ENCODE data around the gene POU5F2. TPM values are rescaled to one million over a fixed set of nuclear protein-coding genes. Genes with fewer than 3 reads are reported as not detected.

Gene POU5F2
- total and polyA plus RNA-seq, 2 of the 8 experiments (the other 6 are each of a cell fraction or from before 2014, with no cell fraction given): 0.06 to 0.08 TPM

GRCh38 chr5:93722588-93722987 lies 18.8 kb downstream of the POU5F2 start:
- no peak overlapping the region for H4K8ac ChIP-seq (ENCODE audit: extremely low read depth, insufficient read depth, low read length)
- CTCF ChIA-PET (ENCODE audit: partially characterized antibody): interaction anchor here (0.7 to 3.1 kb wide), 4 partner anchors 8 to 126 kb away, joined by 3 to 11 read pairs (median 4); partner anchors contain the start of gene POU5F2

More at GRCh38 chr5:93722588-93722987, 18.8 kb downstream of the POU5F2 start:
- Histone ChIP-seq H3K23ac (ENCODE audit: insufficient read length) (no peak overlapping the region), H3K9ac (replicated peaks in 1 of 4; ENCODE audit: extremely low read depth in 1 of 4, low read depth in 3 of 4, low read length in 3 of 4) (no peak overlapping the region), H3K9me3 (ENCODE audit: insufficient read depth in 2 of 2, low read depth in 1 of 2, low read length in 1 of 2) (no peaks in the 10 kb centered on the region), H2BK12ac (ENCODE audit: low read depth, low read length) (no peak overlapping the region), H3K79me2 (ENCODE audit: control insufficient read depth in 1 of 2, insufficient read depth in 2 of 2, low read length in 2 of 2) (no peaks in the 10 kb centered on the region), H3K36me3 (ENCODE audit: control insufficient read depth in 2 of 4, insufficient read depth in 4 of 4, low read length in 3 of 4) (no peaks in the 10 kb centered on the region), H3K4me2 (ENCODE audit: insufficient read depth in 1 of 2, low read depth in 2 of 2, low read length in 2 of 2) (no peak overlapping the region), H4K20me1 (replicated peaks in 1 of 2; ENCODE audit: control insufficient read depth in 1 of 2, insufficient read depth in 2 of 2, low read length in 2 of 2) (no peaks in the 10 kb centered on the region), H3K79me1 (ENCODE audit: low read depth, low read length) (no peaks in the 10 kb centered on the region), H4K5ac (ENCODE audit: insufficient read length, low read depth, low read length) (no peak overlapping the region), H2AK5ac (ENCODE audit: low read depth, low read length) (no peak overlapping the region), H4K91ac (replicated peaks; ENCODE audit: insufficient read length, low read length) (no peak overlapping the region), H2BK120ac (replicated peaks; ENCODE audit: low read depth, low read length) (no peak overlapping the region), H2BK20ac (ENCODE audit: low read length) (no peak overlapping the region), H2BK5ac (ENCODE audit: low read depth, low read length) (no peak overlapping the region), H3K4me3 (ENCODE audit: extremely low read depth in 1 of 4, insufficient read depth in 2 of 4, low read depth in 3 of 4, low read length in 4 of 4) (no peak overlapping the region), H3K27ac (ENCODE audit: low read depth, low read length) (no peak overlapping the region), H3K27me3 (replicated peaks in 1 of 4; ENCODE audit: control insufficient read depth in 3 of 4, extremely low read depth in 1 of 4, insufficient read depth in 3 of 4, low read length in 3 of 4) (no peaks in the 10 kb centered on the region), H3K4me1 (replicated peaks in 1 of 4; ENCODE audit: control insufficient read depth in 3 of 4, insufficient read depth in 4 of 4, low read length in 3 of 4) (peaks cover 0 to 9% (median 0%) of the 10 kb centered on the region in 4 experiments; a peak in 1 of 7 replicates), H2BK15ac (ENCODE audit: low read length) (no peak overlapping the region), H3K18ac (ENCODE audit: extremely low read depth, low read length) (no peak overlapping the region), H3K56ac (replicated peaks; ENCODE audit: insufficient read length, low read depth, low read length) (no peak overlapping the region), H3K23me2 (ENCODE audit: low read depth, low read length) (no peaks in the 10 kb centered on the region), H3K4ac (replicated peaks; ENCODE audit: insufficient read length, low read depth, low read length) (no peak overlapping the region), H3K14ac (ENCODE audit: insufficient read length) (no peak overlapping the region), H2AFZ (ENCODE audit: low read length) (no peak overlapping the region)
- FAIRE-seq (no peak), DNase-seq (ENCODE audit: low read depth in 1 of 2, low spot score in 2 of 2) (no peak)
- WGBS, 2 experiments (ENCODE audit: extremely low coverage in 1 of 2, insufficient coverage in 1 of 2, insufficient read length in 1 of 2, insufficient replicate concordance in 2 of 2, low coverage in 1 of 2, low lambda C conversion rate in 2 of 2, missing lambda C conversion rate in 1 of 2): 45% methylated on average over 3 of the region's 3 CpGs; no CpG with 5 or more reads in 1 of the 2 experiments
- TF ChIP-seq RXRA (IDR thresholded peaks at IDR 0.05; ENCODE audit: insufficient read depth, low read depth, low read length): no peak
- TF ChIP-seq FOSL1 (IDR thresholded peaks at IDR 0.05; ENCODE audit: insufficient read depth, low read depth, low read length): no peak
- no peak for TF ChIP-seq KDM5A (IDR thresholded peaks at IDR 0.05; ENCODE audit: low read length)
- TF ChIP-seq GABPA (IDR thresholded peaks at IDR 0.05; ENCODE audit: borderline replicate concordance, insufficient read depth, low read length): no peak
- no peak for TF ChIP-seq RFX5 (IDR thresholded peaks at IDR 0.05; ENCODE audit: borderline replicate concordance, low read depth, low read length)
- POLR2A ChIA-PET (ENCODE audit: partially characterized antibody): no interaction called here
